BJ (cell line): Measurements from ENCODE around the gene TEX47. TPM values are rescaled to one million over a fixed set of nuclear protein-coding genes. Genes with fewer than 3 reads are reported as not detected.

ENCODE experiments used
- CTCF ChIA-PET: fragments of 350-600 bp; formaldehyde crosslinking; extraction: SDS; loops from one replicate; lab custom pipeline; 2021; ENCODE audit warnings: antibody characterized with exemption, inconsistent platforms; lab: Yijun Ruan, JAX
- POLR2A ChIA-PET: fragments of 300-600 bp; sonication (Branson Sonifier 250); formaldehyde crosslinking; extraction: SDS; loops from one replicate; lab custom pipeline; 2021; ENCODE audit warnings: antibody characterized with exemption; lab: Charles Lee
- DNase-seq: peaks from one replicate; pipeline ENCODE4 v3.0.0-alpha.2; 2011; ENCODE audit warnings: low read depth
- H3K27me3 ChIP-seq: 2 replicates; pipeline ENCODE4 v1.6.0; 2011; ENCODE audit warnings: low read length; ENCODE audit not compliant: control insufficient read depth, insufficient read depth
- H3K36me3 ChIP-seq: 2 replicates; pipeline ENCODE4 v1.5.1; 2011; ENCODE audit warnings: low read length; ENCODE audit not compliant: control insufficient read depth, insufficient read depth
- H3K4me3 ChIP-seq: 2 replicates; pipeline ENCODE4 v1.5.1; 2011; ENCODE audit warnings: low read depth, mild to moderate bottlenecking, control low read depth, low read length
- polyA minus RNA-seq: library from RNA; depleted of rRNA, polyadenylated mRNA; stranded (reverse); fragments of >200 nt; gene quantifications from 2 replicates; pipeline ENCODE4 v1.2.3, GENCODE V29; 2011; rRNA and poly(A)+ RNA removed
- polyA plus RNA-seq: library from polyadenylated mRNA; depleted of rRNA; stranded (reverse); fragments of >200 nt; gene quantifications from 2 replicates; pipeline ENCODE4 v1.2.3, GENCODE V29; 2011; rRNA removed
- TF ChIP-seq, protein P1 (sequence below): IDR thresholded peaks from 2 replicates; pipeline ENCODE4 v1.5.1; 2011; ENCODE audit warnings: low read depth, mild to moderate bottlenecking, control low read depth, inconsistent platforms, low read length, moderate library complexity; ENCODE audit not compliant: insufficient read depth

Gene TEX47
- polyA plus RNA-seq (not detected in 2 replicates), polyA minus RNA-seq (not detected in 2 replicates)

DNA sequence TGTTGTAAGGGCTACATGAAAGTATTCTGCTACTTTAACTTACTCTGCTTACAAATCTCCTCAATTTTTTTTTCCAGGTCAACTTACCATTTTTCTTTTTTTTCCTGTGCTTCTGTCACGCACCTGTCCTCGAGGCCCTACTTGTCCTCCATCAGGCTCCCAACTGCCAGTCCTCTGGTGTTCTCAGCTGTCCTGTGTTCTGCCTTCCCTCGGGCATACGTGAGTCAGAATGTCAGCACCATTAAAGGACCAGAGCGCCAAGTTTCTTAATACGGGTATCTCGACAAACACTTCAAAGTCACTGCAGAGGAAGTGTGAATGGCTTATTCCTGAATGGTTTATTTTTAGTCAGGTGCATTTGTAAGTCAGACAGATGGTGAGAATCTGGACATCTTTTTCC, at the start of gene TEX47:
TEX47 (minus strand) TSS at position 185 of the 400 bp plus-strand sequence. CDS start 795 bp downstream, outside the sequence.
- no peak for DNase-seq

DNA sequence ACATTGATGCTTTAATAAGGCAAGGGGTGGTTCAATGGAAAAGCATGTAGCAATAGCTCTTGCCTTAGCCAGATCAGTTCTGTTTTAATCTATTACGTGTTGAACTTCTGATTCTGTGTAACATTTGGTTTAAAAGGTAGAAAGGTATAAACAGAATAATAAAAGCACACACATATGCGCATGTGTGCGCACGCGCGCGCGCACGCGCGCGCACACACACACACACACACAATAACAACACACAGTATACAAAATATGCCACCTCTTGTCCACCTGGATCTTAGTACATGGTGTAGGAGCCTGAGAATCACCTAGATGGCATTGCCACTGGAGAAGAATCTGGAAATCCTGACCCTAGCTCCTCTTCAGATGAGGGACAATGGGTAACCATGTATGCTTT, 49.6 kb upstream of the TEX47 start:
- ChIA-PET POLR2A (no interaction called here), CTCF (no interaction called here)
- Histone ChIP-seq H3K36me3 (no peaks in the 10 kb centered on the region), H3K4me3 (no peak overlapping the region), H3K27me3 (no peaks in the 10 kb centered on the region)
- TF ChIP-seq, protein P1, sequence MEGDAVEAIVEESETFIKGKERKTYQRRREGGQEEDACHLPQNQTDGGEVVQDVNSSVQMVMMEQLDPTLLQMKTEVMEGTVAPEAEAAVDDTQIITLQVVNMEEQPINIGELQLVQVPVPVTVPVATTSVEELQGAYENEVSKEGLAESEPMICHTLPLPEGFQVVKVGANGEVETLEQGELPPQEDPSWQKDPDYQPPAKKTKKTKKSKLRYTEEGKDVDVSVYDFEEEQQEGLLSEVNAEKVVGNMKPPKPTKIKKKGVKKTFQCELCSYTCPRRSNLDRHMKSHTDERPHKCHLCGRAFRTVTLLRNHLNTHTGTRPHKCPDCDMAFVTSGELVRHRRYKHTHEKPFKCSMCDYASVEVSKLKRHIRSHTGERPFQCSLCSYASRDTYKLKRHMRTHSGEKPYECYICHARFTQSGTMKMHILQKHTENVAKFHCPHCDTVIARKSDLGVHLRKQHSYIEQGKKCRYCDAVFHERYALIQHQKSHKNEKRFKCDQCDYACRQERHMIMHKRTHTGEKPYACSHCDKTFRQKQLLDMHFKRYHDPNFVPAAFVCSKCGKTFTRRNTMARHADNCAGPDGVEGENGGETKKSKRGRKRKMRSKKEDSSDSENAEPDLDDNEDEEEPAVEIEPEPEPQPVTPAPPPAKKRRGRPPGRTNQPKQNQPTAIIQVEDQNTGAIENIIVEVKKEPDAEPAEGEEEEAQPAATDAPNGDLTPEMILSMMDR: no peak
- no peak for DNase-seq

More for the DNA sequence above, at the start of gene TEX47:
- Histone ChIP-seq H3K4me3 (no peak within 1 kb of the TSS), H3K36me3 (no peaks in the 10 kb centered on the region), H3K27me3 (no peaks in the 10 kb centered on the region)
- ChIA-PET CTCF (no interaction called here), POLR2A (no interaction called here)
- TF ChIP-seq, protein P1: no peak

DNA sequence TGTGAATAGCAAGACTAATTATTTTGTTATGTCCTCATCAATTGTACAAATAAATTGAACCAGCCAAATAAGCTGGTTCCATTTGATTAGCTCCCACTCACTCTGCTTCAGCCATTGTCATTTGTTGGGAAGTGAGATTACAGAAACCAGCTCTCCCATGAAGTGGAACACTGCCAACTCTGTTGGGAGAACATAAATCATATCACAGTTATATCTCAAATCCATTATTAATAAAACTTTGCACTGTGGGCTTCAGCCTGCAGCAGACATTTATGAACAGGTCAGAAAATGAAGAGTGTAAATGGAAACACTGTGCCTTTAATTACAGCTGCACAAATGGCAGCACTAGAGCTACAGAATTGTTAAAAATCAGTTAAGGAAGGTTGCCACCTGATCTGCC, 46.7 kb upstream of the TEX47 start:
- no peak for DNase-seq
- CTCF ChIA-PET: no interaction called here

DNA sequence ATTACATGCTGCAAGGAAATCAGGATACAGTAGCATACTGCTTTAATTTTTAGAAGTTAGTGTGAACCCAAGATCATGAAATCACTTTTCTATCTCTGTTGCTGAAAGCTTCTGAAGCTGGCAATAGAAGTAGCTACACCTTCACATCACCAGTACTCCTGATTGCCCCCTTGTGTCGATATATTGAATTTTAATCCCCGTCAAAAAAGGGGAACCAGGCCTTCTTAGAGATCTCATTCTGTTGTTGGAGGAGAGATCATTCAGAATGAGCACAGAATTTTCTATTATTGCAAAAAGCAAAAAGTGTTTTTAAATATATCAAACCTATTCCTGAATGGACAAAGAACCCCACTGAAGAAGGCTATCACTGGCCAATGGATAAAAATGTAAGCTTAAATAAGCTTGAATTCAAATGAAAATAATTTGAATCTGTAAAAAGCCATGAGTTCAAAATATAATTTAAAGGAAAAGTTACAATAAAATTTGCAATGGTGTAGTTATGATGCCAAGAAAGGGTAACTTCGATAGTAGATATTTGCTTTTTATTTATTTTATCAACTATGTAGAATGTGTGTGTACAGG, 39.7 kb upstream of the TEX47 start:
- ChIA-PET POLR2A (no interaction called here), CTCF (no interaction called here)
- H3K36me3 ChIP-seq: no peaks in the 10 kb centered on the region
- no peaks in the 10 kb centered on the region for H3K27me3 ChIP-seq
- TF ChIP-seq, protein P1: peak; percentile 21; the same call in 1 of the 2 replicates
- no peak for DNase-seq
- no peak overlapping the region for H3K4me3 ChIP-seq

More for the DNA sequence above, 46.7 kb upstream of the TEX47 start:
- Histone ChIP-seq H3K36me3 (no peaks in the 10 kb centered on the region), H3K4me3 (no peak overlapping the region), H3K27me3 (no peaks in the 10 kb centered on the region)
- TF ChIP-seq, protein P1: no peak
- POLR2A ChIA-PET: no interaction called here

DNA sequence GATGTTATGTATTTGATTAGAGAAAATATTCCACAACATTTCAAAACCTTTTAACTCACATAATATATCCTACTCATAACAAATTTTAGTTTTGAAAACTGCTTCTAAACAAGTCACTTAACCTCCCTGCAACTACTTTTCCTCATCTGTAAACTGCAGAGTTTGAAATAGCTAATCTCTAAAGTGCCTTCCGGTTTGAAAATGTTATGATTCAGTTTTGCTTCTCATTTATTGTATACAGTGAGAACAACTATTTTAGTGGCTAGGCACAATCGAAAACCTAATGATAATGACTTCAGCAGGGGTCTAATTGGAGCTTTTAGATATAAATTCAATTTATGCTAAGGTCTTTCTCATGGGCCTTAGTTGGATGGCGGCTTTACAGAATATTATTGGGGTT, 30.7 kb upstream of the TEX47 start:
- POLR2A ChIA-PET: no interaction called here
- Histone ChIP-seq H3K4me3 (no peak overlapping the region), H3K36me3 (no peaks in the 10 kb centered on the region), H3K27me3 (no peaks in the 10 kb centered on the region)
- DNase-seq: no peak
- CTCF ChIA-PET: no interaction called here
- TF ChIP-seq, protein P1: no peak
